Left ventricle myocardium inferior (tissue), 1 donor: Measurements from ENCODE around the gene IGFL1. TPM values are rescaled to one million over a fixed set of nuclear protein-coding genes. Genes with fewer than 3 reads are reported as not detected.
"Not testable (repeated sequence)": the region's sequence is repeated elsewhere in the genome, so short reads cannot be mapped to it uniquely, and the experiment has no call there.

Source experiments
- DNase-seq: peaks from one replicate; pipeline ENCODE4 v3.0.0-alpha.2; 2020
- H3K27ac ChIP-seq: fragments of 200-600 bp; replicated peaks from 2 replicates; pipeline ENCODE4 v1.8.0; 2021
- H3K27me3 ChIP-seq: fragments of 200-600 bp; 2 replicates; pipeline ENCODE4 v1.8.0; 2021; ENCODE audit warnings: low read depth
- H3K36me3 ChIP-seq: fragments of 200-600 bp; 2 replicates; pipeline ENCODE4 v1.8.0; 2021
- H3K4me1 ChIP-seq: fragments of 200-600 bp; 2 replicates; pipeline ENCODE4 v1.8.0; 2021
- H3K4me3 ChIP-seq: fragments of 200-600 bp; 2 replicates; pipeline ENCODE4 v1.8.0; 2021; ENCODE audit warnings: mild to moderate bottlenecking, moderate library complexity
- H3K9me3 ChIP-seq: fragments of 200-600 bp; replicated peaks from 2 replicates; pipeline ENCODE4 v1.8.0; 2021
- CTCF ChIP-seq: fragments of 200-600 bp; IDR thresholded peaks from 2 replicates; pipeline ENCODE4 v1.8.0; 2021; ENCODE audit warnings: antibody characterized with exemption, mild to moderate bottlenecking, borderline replicate concordance
- intact Hi-C: fragments of 100-400 bp; cut with micrococcal nuclease; formaldehyde crosslinking; loops from one replicate; pipeline ENCODE4 v1.11.0; 2022
- total RNA-seq: library from RNA; stranded (reverse); fragmentation: NEBNext Ultra II Directional; extraction: Animal tissue kit (Norgen Biotek cat#: 25700); gene quantifications from one replicate; pipeline ENCODE4 v1.2.1, GENCODE V29; 2021
- donor health status: DM: no; HTN: yes; CAD: no; lungs with severe emphysema.

The IGFL1 gene
- total RNA-seq, 1 donor from 2014 or later = not detected

GRCh38 chr19:46265217-46265828 lies 35.8 kb downstream of the IGFL1 start:
- Histone ChIP-seq H3K27me3 (peaks cover 77% of the 10 kb centered on the region), H3K9me3 (no peaks in the 10 kb centered on the region), H3K36me3 (no peaks in the 10 kb centered on the region), H3K4me3 (no peak overlapping the region), H3K27ac (no peak overlapping the region), H3K4me1 (no peaks in the 10 kb centered on the region)
- TF ChIP-seq CTCF = peak; percentile 90
- DNase-seq = no peak
- intact Hi-C loops = loop anchor here (10.0 kb wide), 1 partner anchor 181 kb away; no protein-coding TSS in a partner anchor

GRCh38 chr19:46269101-46269500 lies 39.6 kb downstream of the IGFL1 start:
- Histone ChIP-seq H3K9me3 (no peaks in the 10 kb centered on the region), H3K27ac (no peak overlapping the region), H3K4me1 (no peaks in the 10 kb centered on the region), H3K27me3 (peaks cover 68% of the 10 kb centered on the region), H3K4me3 (no peak overlapping the region), H3K36me3 (no peaks in the 10 kb centered on the region)
- intact Hi-C loops = loop anchor here (10.0 kb wide), 1 partner anchor 184 kb away; no protein-coding TSS in a partner anchor
- no peak for DNase-seq
- no peak for TF ChIP-seq CTCF

- TF ChIP-seq CTCF = no peak
These were observed 41.1 kb downstream of the IGFL1 start for GRCh38 chr19:46270521-46271256.

GRCh38 chr19:46271481-46272197 lies 42.1 kb downstream of the IGFL1 start:
- no peak for DNase-seq
- Histone ChIP-seq H3K27me3 (peaks cover 52% of the 10 kb centered on the region), H3K9me3 (no peaks in the 10 kb centered on the region), H3K4me1 (no peaks in the 10 kb centered on the region), H3K27ac (no peak overlapping the region), H3K36me3 (no peaks in the 10 kb centered on the region), H3K4me3 (no peak overlapping the region)
- TF ChIP-seq CTCF = no peak
- intact Hi-C loops = no loop called here

More at GRCh38 chr19:46270521-46271256, 41.1 kb downstream of the IGFL1 start:
- Histone ChIP-seq H3K4me3 (no peak overlapping the region), H3K4me1 (no peaks in the 10 kb centered on the region), H3K27ac (no peak overlapping the region), H3K27me3 (peaks cover 60% of the 10 kb centered on the region), H3K36me3 (no peaks in the 10 kb centered on the region), H3K9me3 (no peaks in the 10 kb centered on the region)
- intact Hi-C loops = no loop called here
- no peak for DNase-seq

GRCh38 chr19:46273931-46274330 lies 44.4 kb downstream of the IGFL1 start:
- H3K4me3 ChIP-seq, H3K27ac ChIP-seq, H3K36me3 ChIP-seq, intact Hi-C loops, H3K4me1 ChIP-seq, DNase-seq, H3K9me3 ChIP-seq: not testable (repeated sequence)
- H3K27me3 ChIP-seq = peaks cover 46% of the 10 kb centered on the region
